ENCODE results near the gene ISCA2.

The ISCA2 gene

GRCh38 chr14:74483321-74483720, 10.2 kb upstream of the ISCA2 start:
- DNase-seq (ENCODE audit: low read depth): no peak

- DNase-seq (ENCODE audit: low read depth): no peak
Measured at GRCh38 chr14:74486164-74486563, 7.4 kb upstream of the ISCA2 start.

- DNase-seq (ENCODE audit: low read depth): no peak
Measured at GRCh38 chr14:74488786-74489397, 4.7 kb upstream of the ISCA2 start.

- DNase-seq (ENCODE audit: low read depth): no peak
Measured at GRCh38 chr14:74490486-74490885, 3.1 kb upstream of the ISCA2 start.

GRCh38 chr14:74491956-74492775, 1.4 kb upstream of the ISCA2 start:
- DNase-seq (ENCODE audit: low read depth): no peak

- DNase-seq (ENCODE audit: low read depth): no peak
Measured at GRCh38 chr14:74492776-74493342, 706 bp upstream of the ISCA2 start, which contains the start of gene NPC2. Gene NPC2 (minus strand): TSS chr14:74493305. CDS start chr14:74493274, 31 bp downstream.

GRCh38 chr14:74495356-74495755, 1.8 kb downstream of the ISCA2 start:
- DNase-seq (ENCODE audit: low read depth): no peak

- no peak for DNase-seq (ENCODE audit: low read depth)
Measured at GRCh38 chr14:74500417-74501134, 7.0 kb downstream of the ISCA2 start.

GRCh38 chr14:74501135-74501614, 7.6 kb downstream of the ISCA2 start:
- no peak for DNase-seq (ENCODE audit: low read depth)

GRCh38 chr14:74501691-74502090, 8.1 kb downstream of the ISCA2 start:
- no peak for DNase-seq (ENCODE audit: low read depth)

- DNase-seq (ENCODE audit: low read depth): no peak
Measured at GRCh38 chr14:74502236-74503019, 8.9 kb downstream of the ISCA2 start.

- DNase-seq (ENCODE audit: low read depth): no peak
Measured at GRCh38 chr14:74503291-74503937, 9.8 kb downstream of the ISCA2 start.

- DNase-seq (ENCODE audit: low read depth): no peak
Measured at GRCh38 chr14:74503938-74504335, 10.4 kb downstream of the ISCA2 start.

- no peak for DNase-seq (ENCODE audit: low read depth)
Measured at GRCh38 chr14:74504412-74504811, 10.8 kb downstream of the ISCA2 start.

GRCh38 chr14:74504874-74505720, 11.5 kb downstream of the ISCA2 start:
- DNase-seq (ENCODE audit: low read depth): no peak

GRCh38 chr14:74505831-74506230, 12.3 kb downstream of the ISCA2 start:
- DNase-seq (ENCODE audit: low read depth): no peak

- DNase-seq (ENCODE audit: low read depth): no peak
Measured at GRCh38 chr14:74506411-74506851, 12.9 kb downstream of the ISCA2 start.

- no peak for DNase-seq (ENCODE audit: low read depth)
Measured at GRCh38 chr14:74507085-74507484, 13.5 kb downstream of the ISCA2 start.

GRCh38 chr14:74507840-74508239, 14.3 kb downstream of the ISCA2 start:
- no peak for DNase-seq (ENCODE audit: low read depth)

- DNase-seq (ENCODE audit: low read depth): no peak
Measured at GRCh38 chr14:74508292-74508731, 14.7 kb downstream of the ISCA2 start.
